Astrocyte of the hippocampus (primary cell): Measurements from ENCODE around the gene ZNF440.

Experiments
- DNase-seq: peaks from one replicate; pipeline ENCODE4 v3.0.0; 2011; ENCODE audit warnings: low read depth, low spot score

The ZNF440 gene

GRCh38 chr19:11882606-11883005, 68.5 kb downstream of the ZNF440 start:
- DNase-seq, result no peak
